Measurements from ENCODE around the gene RASSF6. TPM values are rescaled to one million over a fixed set of nuclear protein-coding genes. Genes with fewer than 3 reads are reported as not detected.
A peak's percentile ranks its signal among the peaks of the same experiment; 100 is the strongest.

Gene RASSF6
- total RNA-seq, 1 experiment from 2014 or later = 1.1 TPM

- Histone ChIP-seq H3K79me2 (ENCODE audit: low read length) (no peaks in the 10 kb centered on the region), H4K20me1 (ENCODE audit: low read length) (no peaks in the 10 kb centered on the region), H3K9me2 (replicated peaks; ENCODE audit: low read length) (no peaks in the 10 kb centered on the region), H3K27ac (ENCODE audit: low read length) (no peak overlapping the region), H3K36me3 (ENCODE audit: low read depth, low read length) (no peaks in the 10 kb centered on the region), H3K9me3 (ENCODE audit: low read length) (no peaks in the 10 kb centered on the region), H3K4me3 (ENCODE audit: low read length) (no peak overlapping the region), H3K9ac (ENCODE audit: low read length) (no peak overlapping the region), H3K27me3 (ENCODE audit: low read length) (no peaks in the 10 kb centered on the region), H2AFZ (ENCODE audit: low read length) (no peak overlapping the region), H3K4me2 (ENCODE audit: low read length) (no peak overlapping the region), H3F3A (ENCODE audit: low read length, unreplicated experiment) (no peaks in the 10 kb centered on the region), H3K4me1 (ENCODE audit: insufficient read depth, low read length) (peaks cover 28% of the 10 kb centered on the region)
- TF ChIP-seq CTCF (conservative IDR thresholded peaks at IDR 0.05; ENCODE audit: low read depth, low read length) = no peak
- TF ChIP-seq EZH2phosphoT487 (IDR thresholded peaks at IDR 0.05; ENCODE audit: borderline replicate concordance, low read length) = no peak
- TF ChIP-seq EZH2 (IDR thresholded peaks at IDR 0.05; ENCODE audit: low read length, unreplicated experiment) = no peak
- BruUV-seq (replicated peaks) = no TSS peak
- peak; percentile 39 for DNase-seq
- POLR2A ChIA-PET (ENCODE audit: unreplicated experiment) = no interaction called here
- CTCF ChIA-PET = interaction anchor here (0.5 kb wide), 1 partner anchor 227 kb away, joined by 4 read pairs; no protein-coding TSS in a partner anchor
- intact Hi-C loops (cut with micrococcal nuclease) = loop anchor here (5.0 kb wide), 1 partner anchor 63 kb away; no protein-coding TSS in a partner anchor
- ATAC-seq = no peak
Observed at GRCh38 chr4:73585345-73585744, 34.9 kb downstream of the RASSF6 start.

- Histone ChIP-seq H3K9me3 (ENCODE audit: low read length) (no peaks in the 10 kb centered on the region), H3K4me1 (ENCODE audit: insufficient read depth, low read length) (peaks cover 14% of the 10 kb centered on the region), H3F3A (ENCODE audit: low read length, unreplicated experiment) (no peaks in the 10 kb centered on the region), H4K20me1 (ENCODE audit: low read length) (no peaks in the 10 kb centered on the region), H2AFZ (ENCODE audit: low read length) (no peak overlapping the region), H3K36me3 (ENCODE audit: low read depth, low read length) (no peaks in the 10 kb centered on the region), H3K4me2 (ENCODE audit: low read length) (no peak overlapping the region), H3K27me3 (ENCODE audit: low read length) (no peaks in the 10 kb centered on the region), H3K4me3 (ENCODE audit: low read length) (no peak overlapping the region), H3K9ac (ENCODE audit: low read length) (no peak overlapping the region), H3K9me2 (replicated peaks; ENCODE audit: low read length) (no peaks in the 10 kb centered on the region), H3K79me2 (ENCODE audit: low read length) (no peaks in the 10 kb centered on the region), H3K27ac (ENCODE audit: low read length) (no peak overlapping the region)
- ChIA-PET POLR2A (ENCODE audit: unreplicated experiment) (no interaction called here), CTCF (no interaction called here)
- DNase-seq = no peak
- no peak for ATAC-seq
- no TSS peak for BruUV-seq (replicated peaks)
- TF ChIP-seq CTCF (conservative IDR thresholded peaks at IDR 0.05; ENCODE audit: low read depth, low read length) = no peak
- no peak for TF ChIP-seq EZH2phosphoT487 (IDR thresholded peaks at IDR 0.05; ENCODE audit: borderline replicate concordance, low read length)
- no peak for TF ChIP-seq EZH2 (IDR thresholded peaks at IDR 0.05; ENCODE audit: low read length, unreplicated experiment)
- intact Hi-C loops (cut with micrococcal nuclease) = no loop called here
Observed at GRCh38 chr4:73583666-73584065, 36.6 kb downstream of the RASSF6 start.

- no peak overlapping the region for H3K27ac ChIP-seq (ENCODE audit: low read length)
- H3K9me3 ChIP-seq (ENCODE audit: low read length) = no peaks in the 10 kb centered on the region
- no peaks in the 10 kb centered on the region for H3K27me3 ChIP-seq (ENCODE audit: low read length)
- ChIA-PET CTCF (no interaction called here), POLR2A (ENCODE audit: unreplicated experiment) (no interaction called here)
- no peak overlapping the region for H2AFZ ChIP-seq (ENCODE audit: low read length)
- H3F3A ChIP-seq (ENCODE audit: low read length, unreplicated experiment) = no peaks in the 10 kb centered on the region
- no peak for TF ChIP-seq CTCF (conservative IDR thresholded peaks at IDR 0.05; ENCODE audit: low read depth, low read length)
- TF ChIP-seq EZH2phosphoT487 (IDR thresholded peaks at IDR 0.05; ENCODE audit: borderline replicate concordance, low read length) = no peak
- TF ChIP-seq EZH2 (IDR thresholded peaks at IDR 0.05; ENCODE audit: low read length, unreplicated experiment) = no peak
- H3K9ac ChIP-seq (ENCODE audit: low read length) = no peak overlapping the region
- no peaks in the 10 kb centered on the region for H4K20me1 ChIP-seq (ENCODE audit: low read length)
- H3K9me2 ChIP-seq (replicated peaks; ENCODE audit: low read length) = no peaks in the 10 kb centered on the region
- H3K4me3 ChIP-seq (ENCODE audit: low read length) = no peak overlapping the region
- H3K4me2 ChIP-seq (ENCODE audit: low read length) = no peak overlapping the region
- H3K36me3 ChIP-seq (ENCODE audit: low read depth, low read length) = no peaks in the 10 kb centered on the region
- H3K79me2 ChIP-seq (ENCODE audit: low read length) = no peaks in the 10 kb centered on the region
- H3K4me1 ChIP-seq (ENCODE audit: insufficient read depth, low read length) = no peaks in the 10 kb centered on the region; the same call in 1 of the 2 replicates
- ATAC-seq (no peak), DNase-seq (no peak)
- intact Hi-C loops (cut with micrococcal nuclease) = loop anchor here (10.0 kb wide), 1 partner anchor 263 kb away; no protein-coding TSS in a partner anchor
- BruUV-seq (replicated peaks) = no TSS peak
Observed at GRCh38 chr4:73577371-73577770, 42.9 kb downstream of the RASSF6 start.

Measured in PC-3 (cell line).